HEK293 (cell line): ENCODE results near the gene HPS4.

Source experiments
- CTCF ChIP-seq: fragments of 450-650 bp; formaldehyde crosslinking; IDR thresholded peaks from 2 replicates; pipeline ENCODE4 v1.5.1; 2016; ENCODE audit warnings: missing biosample characterization, missing genetic modification characterization
- MYNN ChIP-seq: fragments of 450-650 bp; formaldehyde crosslinking; IDR thresholded peaks from 2 replicates; pipeline ENCODE4 v1.5.1; 2016; ENCODE audit warnings: missing biosample characterization, missing genetic modification characterization, borderline replicate concordance
- RBAK ChIP-seq: fragments of 450-650 bp; formaldehyde crosslinking; IDR thresholded peaks from 2 replicates; pipeline ENCODE4 v1.5.1; 2016; ENCODE audit warnings: missing biosample characterization, missing genetic modification characterization
- SCRT2 ChIP-seq: fragments of 450-650 bp; formaldehyde crosslinking; IDR thresholded peaks from 2 replicates; pipeline ENCODE4 v1.5.1; 2016; ENCODE audit warnings: missing biosample characterization, missing genetic modification characterization
- ZBTB11 ChIP-seq: fragments of 450-650 bp; formaldehyde crosslinking; conservative IDR thresholded peaks from 2 replicates; pipeline ENCODE4 v1.5.1; 2016; ENCODE audit warnings: low read depth, missing biosample characterization, missing genetic modification characterization
- ZBTB7A ChIP-seq: fragments of 450-650 bp; formaldehyde crosslinking; IDR thresholded peaks from 2 replicates; pipeline ENCODE4 v1.5.1; 2016; ENCODE audit warnings: low read depth, missing biosample characterization, missing genetic modification characterization
- ZNF174 ChIP-seq: fragments of 450-650 bp; formaldehyde crosslinking; IDR thresholded peaks from 2 replicates; pipeline ENCODE4 v1.5.0; 2017; ENCODE audit warnings: missing biosample characterization, mild to moderate bottlenecking, missing genetic modification characterization
- ZNF324 ChIP-seq: fragments of 450-650 bp; formaldehyde crosslinking; IDR thresholded peaks from 2 replicates; pipeline ENCODE4 v1.5.1; 2016; ENCODE audit warnings: missing biosample characterization, missing genetic modification characterization
- ZNF426 ChIP-seq: fragments of 450-650 bp; formaldehyde crosslinking; IDR thresholded peaks from 2 replicates; pipeline ENCODE4 v1.5.1; 2017; ENCODE audit warnings: missing biosample characterization, missing genetic modification characterization, mild to moderate bottlenecking, inconsistent platforms, moderate library complexity
- ZNF76 ChIP-seq: fragments of 450-650 bp; formaldehyde crosslinking; IDR thresholded peaks from 2 replicates; pipeline ENCODE4; 2016; ENCODE audit warnings: low read depth, missing biosample characterization, missing genetic modification characterization, borderline replicate concordance

- TF ChIP-seq MYNN (tag by site-specific recombination), result no peak
- no peak for TF ChIP-seq ZNF324
- TF ChIP-seq ZBTB11, result no peak
- no peak for TF ChIP-seq CTCF (tag by site-specific recombination)
- TF ChIP-seq SCRT2 (tag by site-specific recombination), result no peak
- TF ChIP-seq ZNF76 (tag by site-specific recombination), result no peak
- TF ChIP-seq RBAK (tag by site-specific recombination), result no peak
- TF ChIP-seq ZBTB7A (tag by site-specific recombination), result no peak
- TF ChIP-seq ZNF426 (tag by site-specific recombination), result no peak
- no peak for TF ChIP-seq ZNF174 (tag by site-specific recombination)
Observed at GRCh38 chr22:26486394-26486793, 2.8 kb upstream of the HPS4 start.
